GM12892 (cell line): ENCODE data around the gene UBE4B.

Experiments
- POLR2A ChIP-seq: IDR thresholded peaks from 2 replicates; pipeline ENCODE4 v1.6.1; 2011; ENCODE audit warnings: low read depth, low read length, control low read depth
- POLR2AphosphoS5 ChIP-seq: IDR thresholded peaks from 2 replicates; pipeline ENCODE4 v1.6.1; 2011; ENCODE audit warnings: low read depth, low read length, control low read depth

GRCh38 chr1:10192263-10192662 lies 159.5 kb downstream of the UBE4B start:
- TF ChIP-seq POLR2A = no peak
- no peak for TF ChIP-seq POLR2AphosphoS5
